Measurements from ENCODE around the gene DCAF7. TPM values are rescaled to one million over a fixed set of nuclear protein-coding genes. Genes with fewer than 3 reads are reported as not detected.

The DCAF7 gene
- total and polyA plus RNA-seq, 2 of the 4 experiments (the other 2 are of a cell fraction) = 40.9 to 52.8 TPM

DNA sequence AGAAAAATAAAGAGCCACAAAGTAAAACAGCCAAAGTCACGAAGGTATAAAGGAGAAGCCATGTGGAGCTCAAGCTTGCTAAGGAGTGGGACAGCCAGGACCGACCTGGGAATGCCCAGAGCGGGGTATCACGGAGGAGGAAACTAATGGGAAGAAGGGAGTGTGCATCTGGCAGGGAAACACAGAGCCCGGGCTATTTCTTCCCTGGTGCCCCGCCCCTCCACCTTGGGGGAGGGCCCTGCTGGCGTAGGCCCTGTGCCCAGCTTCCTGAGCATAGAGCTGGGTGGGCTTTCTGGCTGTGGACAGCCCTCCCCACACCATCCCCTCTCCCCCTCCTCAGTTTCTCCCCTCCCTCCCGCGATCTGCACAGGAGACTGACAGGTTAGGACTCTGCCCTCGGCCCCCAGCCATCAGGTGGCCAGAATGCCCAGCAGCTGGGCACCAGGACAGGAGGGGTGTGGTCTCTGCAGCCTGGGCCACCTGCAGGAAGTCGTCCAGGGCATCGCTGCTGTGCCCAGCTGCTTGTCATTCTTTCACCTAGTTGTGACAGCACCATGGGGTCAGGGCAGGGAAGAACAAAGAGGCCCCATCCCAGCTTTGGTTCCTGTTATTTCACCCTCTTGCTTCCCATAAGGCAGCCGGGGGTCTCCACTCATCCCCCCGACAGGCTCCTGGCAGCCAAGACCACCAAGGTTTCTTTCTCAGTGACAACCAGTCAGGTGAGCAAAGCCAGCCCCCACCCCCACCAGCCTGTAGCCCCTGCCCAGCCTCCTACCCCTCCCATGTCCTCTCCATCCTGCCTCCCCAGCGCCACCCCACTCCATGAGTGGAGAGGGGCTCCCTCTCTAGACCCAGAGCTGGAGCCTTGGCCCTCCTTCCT lies 7.1 kb upstream of the DCAF7 start (continued):
- no peak for TF ChIP-seq RCOR1 (IDR thresholded peaks at IDR 0.05; ENCODE audit: insufficient replicate concordance, low read length)

DNA sequence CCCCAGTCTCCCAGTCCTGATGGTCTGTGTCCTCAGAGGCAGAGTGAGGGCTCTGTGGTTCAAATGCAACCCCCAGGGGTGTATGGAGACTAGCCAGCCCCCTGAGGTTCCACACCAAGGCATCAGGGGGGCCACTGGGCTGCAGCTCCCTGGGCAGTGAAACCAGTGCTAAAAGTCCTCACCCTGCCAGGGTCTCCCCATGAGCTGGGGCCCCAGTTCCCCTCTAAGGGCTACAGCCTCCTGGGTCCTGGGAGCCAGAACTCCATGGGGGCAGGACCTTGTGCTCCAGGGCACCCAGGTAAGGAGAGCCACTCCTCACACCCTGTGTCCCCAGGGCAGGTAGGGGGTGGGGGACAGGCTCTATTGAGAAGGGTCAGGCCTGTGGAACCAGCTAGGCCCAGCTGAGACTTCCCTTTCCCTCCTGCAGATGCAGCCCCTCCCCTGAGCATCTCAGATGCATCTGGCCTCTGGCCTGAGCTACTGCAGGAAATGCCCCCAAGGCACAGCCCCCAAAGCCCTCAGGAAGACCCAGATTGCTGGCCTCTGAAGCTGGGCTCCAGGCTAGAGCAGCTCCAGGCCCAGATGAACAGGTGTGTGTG lies 6.4 kb upstream of the DCAF7 start:
- no peak overlapping the region for H3K27ac ChIP-seq (ENCODE audit: insufficient read depth, low read length)
- H3K9ac ChIP-seq (ENCODE audit: low read depth, low read length) = no peak overlapping the region
- intact Hi-C loops (cut with micrococcal nuclease) (no loop called here), dilution Hi-C loops (cut with HindIII; ENCODE audit: low sequenced_read_pairs, unreplicated experiment) (no loop called here), in situ Hi-C loops (cut with MboI; ENCODE audit: low sequenced_read_pairs) (no loop called here)
- CTCF ChIA-PET = no interaction called here
- H2AFZ ChIP-seq (replicated peaks; ENCODE audit: low read length, poor library complexity) = no peak overlapping the region
- H2BK20ac ChIP-seq (ENCODE audit: low read depth, low read length) = no peak overlapping the region
- H2BK15ac ChIP-seq (ENCODE audit: low read depth, low read length) = no peak overlapping the region
- no peak overlapping the region for H3K18ac ChIP-seq (ENCODE audit: low read depth, low read length)
- H3K79me1 ChIP-seq (ENCODE audit: low read depth in 1 of 2, low read length in 2 of 2) = no peaks in the 10 kb centered on the region
- no peaks in the 10 kb centered on the region for H3K36me3 ChIP-seq (ENCODE audit: control insufficient read depth, insufficient read depth, low read length)
- no peak overlapping the region for H3K56ac ChIP-seq (ENCODE audit: extremely low read depth, insufficient read depth, low read length)
- peaks cover 34% of the 10 kb centered on the region for H3K27me3 ChIP-seq (ENCODE audit: control insufficient read depth, insufficient read depth, low read length)
- no peaks in the 10 kb centered on the region for H3K9me3 ChIP-seq (ENCODE audit: control insufficient read depth, insufficient read depth, low read length)
- H3K4ac ChIP-seq (ENCODE audit: low read depth, low read length) = no peak overlapping the region
- no peak overlapping the region for H3K4me2 ChIP-seq (ENCODE audit: low read depth, low read length)
- POLR2A ChIA-PET (ENCODE audit: unreplicated experiment) = no interaction called here
- H3K4me3 ChIP-seq (ENCODE audit: insufficient read depth, low read depth, low read length) = no peak overlapping the region
- H2AK9ac ChIP-seq (replicated peaks; ENCODE audit: low read depth, low read length, poor library complexity) = no peak overlapping the region
- DNase-seq (no peak), ATAC-seq (ENCODE audit: low read depth) (no peak)
- no peak overlapping the region for H2BK5ac ChIP-seq (ENCODE audit: low read depth, low read length, poor library complexity, severe bottlenecking)
- TF ChIP-seq, protein P1, sequence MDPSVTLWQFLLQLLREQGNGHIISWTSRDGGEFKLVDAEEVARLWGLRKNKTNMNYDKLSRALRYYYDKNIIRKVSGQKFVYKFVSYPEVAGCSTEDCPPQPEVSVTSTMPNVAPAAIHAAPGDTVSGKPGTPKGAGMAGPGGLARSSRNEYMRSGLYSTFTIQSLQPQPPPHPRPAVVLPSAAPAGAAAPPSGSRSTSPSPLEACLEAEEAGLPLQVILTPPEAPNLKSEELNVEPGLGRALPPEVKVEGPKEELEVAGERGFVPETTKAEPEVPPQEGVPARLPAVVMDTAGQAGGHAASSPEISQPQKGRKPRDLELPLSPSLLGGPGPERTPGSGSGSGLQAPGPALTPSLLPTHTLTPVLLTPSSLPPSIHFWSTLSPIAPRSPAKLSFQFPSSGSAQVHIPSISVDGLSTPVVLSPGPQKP (IDR thresholded peaks at IDR 0.05; ENCODE audit: borderline replicate concordance, low read depth, low read length) = no peak
- TF ChIP-seq RFX5 (IDR thresholded peaks at IDR 0.05; ENCODE audit: low read depth, low read length) = no peak
- TF ChIP-seq MXI1 (IDR thresholded peaks at IDR 0.05; ENCODE audit: borderline replicate concordance, low read depth, low read length) = no peak
- no peaks in the 10 kb centered on the region for H3K4me1 ChIP-seq (ENCODE audit: control insufficient read depth, insufficient read depth, low read length)
- no peak overlapping the region for H2AK5ac ChIP-seq (ENCODE audit: low read depth, low read length)
- H3K23ac ChIP-seq (ENCODE audit: low read depth, low read length) = no peak overlapping the region
- no peak overlapping the region for H4K8ac ChIP-seq (ENCODE audit: low read depth in 2 of 2, low read length in 2 of 2)
- no peak overlapping the region for H3K14ac ChIP-seq (replicated peaks; ENCODE audit: low read depth, low read length)
- BruUV-seq (replicated peaks) = no TSS peak
- no peak overlapping the region for H2BK120ac ChIP-seq (ENCODE audit: low read depth, low read length)
- no peak overlapping the region for H4K5ac ChIP-seq (ENCODE audit: low read depth, low read length)
- H3K9me1 ChIP-seq (ENCODE audit: insufficient read depth, low read length) = no peaks in the 10 kb centered on the region; the same call in 1 of the 2 replicates
- no peaks in the 10 kb centered on the region for H4K20me1 ChIP-seq (ENCODE audit: insufficient read depth, low read length)
- no peak overlapping the region for H4K91ac ChIP-seq (ENCODE audit: insufficient read depth, low read depth, low read length)

Measured in IMR-90 (cell line).